HG03025 (cell line): Measurements from ENCODE around the gene KLF9.

Experiments used
- ATAC-seq: cut with Tn5 transposase; IDR thresholded peaks from one replicate; pipeline ENCODE4 v1.9.1; 2021; ENCODE audit warnings: mild to moderate bottlenecking, moderate library complexity; ENCODE audit not compliant: unreplicated experiment, low FRiP score

KLF9 gene

DNA sequence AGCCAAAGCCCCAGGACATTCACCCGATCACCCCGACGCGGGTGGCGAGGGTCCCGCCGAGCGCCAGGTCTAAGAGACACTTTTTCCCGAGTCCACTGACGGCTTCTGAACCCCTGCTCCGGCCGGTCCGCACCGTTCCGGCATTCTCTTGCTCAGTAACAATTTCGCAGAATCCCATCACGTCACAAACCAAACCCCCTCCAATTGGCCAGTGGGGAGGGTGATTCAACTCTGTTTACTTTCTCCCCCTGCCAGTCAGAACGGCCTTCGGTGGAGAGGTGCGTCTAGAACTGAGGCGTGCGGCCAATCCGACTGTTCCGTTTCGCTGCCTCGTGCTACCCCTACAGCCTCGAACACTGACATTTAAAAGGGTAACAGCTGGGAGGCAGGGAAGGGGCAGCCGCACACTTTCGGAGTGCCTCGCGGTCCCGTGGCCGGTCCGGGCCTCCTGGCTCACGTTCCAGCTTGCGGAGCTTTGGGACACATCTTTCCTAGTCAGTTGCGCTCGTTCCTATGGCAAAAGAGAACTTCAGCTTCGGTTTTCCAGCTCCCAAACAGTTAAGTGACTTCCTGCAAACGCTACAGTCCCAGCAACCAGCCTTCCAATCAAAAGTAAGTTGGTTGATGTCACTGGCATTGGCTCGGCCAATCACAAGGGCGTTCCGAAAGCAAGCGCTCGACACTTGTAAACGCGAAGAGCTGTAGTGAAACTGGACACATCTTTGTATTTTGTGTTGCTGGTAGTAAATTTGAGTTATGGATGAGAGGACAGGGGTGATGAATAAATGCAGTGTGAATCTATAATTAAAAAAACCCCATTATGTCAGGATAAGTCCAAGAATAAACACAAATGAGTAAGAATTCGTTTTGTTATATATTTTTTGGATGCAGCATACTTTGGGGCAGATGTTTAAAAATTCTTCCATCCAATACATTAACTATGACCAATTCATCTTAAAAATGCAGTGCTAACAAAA lies at the start of gene KLF9:
KLF9 (minus strand) TSS at position 859 of the 977 bp plus-strand sequence. CDS start 1,294 bp downstream, outside the sequence.
- ATAC-seq = peak; percentile 66

GRCh38 chr9:70463877-70464276 lies 49.4 kb upstream of the KLF9 start:
- ATAC-seq = no peak

DNA sequence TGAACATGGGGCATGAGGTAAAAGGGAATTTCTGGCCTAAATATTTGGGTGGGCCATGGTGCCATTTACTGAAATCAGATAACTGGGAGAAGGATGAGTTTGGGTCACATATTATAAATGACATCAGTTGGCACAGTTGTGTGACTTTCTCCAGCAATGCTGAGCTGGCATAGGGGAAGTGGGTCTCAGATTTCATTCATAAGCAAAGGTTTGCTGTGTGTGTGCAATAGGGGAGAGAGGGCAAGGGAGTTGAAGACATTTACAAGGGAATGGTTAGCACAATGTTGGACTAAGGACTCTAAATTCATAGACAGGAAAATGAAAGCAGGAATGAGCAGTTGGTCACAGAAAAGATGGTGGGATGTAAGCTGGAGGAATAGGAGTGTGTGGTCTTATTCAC lies 47.8 kb upstream of the KLF9 start:
- no peak for ATAC-seq

DNA sequence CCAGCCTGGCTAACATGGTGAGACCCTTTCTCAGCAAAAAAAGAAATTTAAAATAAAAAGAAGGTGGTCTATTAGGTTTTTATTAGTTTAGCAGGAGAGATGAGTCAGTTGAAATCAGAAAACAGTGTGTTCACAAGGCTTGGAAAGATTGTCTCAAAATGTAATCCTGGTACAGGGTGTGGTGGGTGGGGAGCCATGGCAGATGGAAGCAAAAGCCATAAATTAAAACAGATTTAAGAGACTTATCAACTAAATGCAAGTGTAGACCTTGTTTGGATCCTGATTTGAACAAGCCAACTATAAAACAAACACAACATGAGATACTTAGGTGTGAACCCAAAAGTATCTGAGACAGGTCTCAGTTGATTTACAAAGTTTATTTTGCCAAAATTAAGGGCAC lies 42.8 kb upstream of the KLF9 start:
- no peak for ATAC-seq

GRCh38 chr9:70455993-70456704 lies 41.7 kb upstream of the KLF9 start:
- ATAC-seq = no peak

GRCh38 chr9:70452365-70452764 lies 37.9 kb upstream of the KLF9 start:
- ATAC-seq = no peak

DNA sequence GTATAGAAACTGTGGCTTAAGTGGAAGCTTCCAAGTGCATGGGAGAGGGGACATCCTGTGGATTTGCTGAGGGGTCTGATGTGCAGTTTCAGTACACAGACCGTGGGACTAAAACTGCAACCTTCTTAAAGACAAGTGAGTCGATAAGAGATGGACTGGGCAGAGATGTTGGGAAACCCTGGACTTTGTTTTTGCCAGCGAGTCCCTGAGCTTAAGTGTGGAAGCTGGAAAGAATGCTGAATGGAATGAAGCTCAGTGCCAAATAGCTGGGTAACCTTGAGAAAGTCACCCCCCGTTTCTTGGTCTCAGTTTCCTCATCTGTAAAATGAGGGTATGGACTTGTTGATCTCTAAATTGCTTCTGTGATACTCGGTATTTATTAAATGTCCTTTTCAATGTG lies 37.3 kb upstream of the KLF9 start:
- no peak for ATAC-seq

DNA sequence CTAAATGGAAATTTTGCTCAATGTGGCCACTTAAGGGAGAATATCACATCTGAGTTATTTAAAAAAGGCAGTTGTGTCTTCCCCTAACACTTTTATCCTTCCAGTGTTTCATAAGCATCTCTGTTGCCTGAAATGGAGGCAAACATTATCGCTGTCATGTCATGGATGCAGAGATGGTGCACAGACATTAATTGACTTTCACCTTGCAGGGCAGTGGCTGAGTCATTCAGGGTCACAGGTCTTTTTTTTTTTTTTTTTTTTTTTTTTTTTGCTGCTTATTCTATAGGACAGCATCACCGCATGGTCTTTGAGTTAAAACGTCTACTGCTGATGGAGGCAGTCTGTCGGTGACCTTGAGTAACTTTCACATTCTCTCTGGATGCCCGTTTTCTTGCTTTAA lies 36.3 kb upstream of the KLF9 start:
- ATAC-seq = no peak

GRCh38 chr9:70449461-70449860 lies 35.0 kb upstream of the KLF9 start:
- no peak for ATAC-seq

- ATAC-seq = no peak
Observed at GRCh38 chr9:70448919-70449318, 34.5 kb upstream of the KLF9 start.

GRCh38 chr9:70444904-70445303 lies 30.4 kb upstream of the KLF9 start:
- ATAC-seq = no peak

- no peak for ATAC-seq
Observed at GRCh38 chr9:70442328-70442848, 27.9 kb upstream of the KLF9 start.

DNA sequence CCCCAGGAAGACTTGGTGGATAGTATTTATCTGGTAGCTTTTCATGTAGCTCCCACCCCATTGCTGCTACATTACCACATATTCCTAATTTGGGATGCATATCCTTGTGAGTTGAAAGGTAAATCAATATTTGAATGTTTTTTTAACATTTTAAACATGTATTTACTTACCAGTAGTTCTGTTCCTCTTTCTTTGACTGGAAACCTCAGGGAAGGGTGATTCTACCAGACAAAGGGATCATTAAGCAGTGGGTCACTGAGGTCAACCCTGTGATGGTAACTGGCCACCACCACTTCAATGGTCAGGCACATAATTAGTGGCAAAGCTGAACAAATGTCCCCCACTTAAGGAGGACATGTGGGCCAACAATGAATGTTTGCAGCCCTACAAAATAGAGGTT lies 27.2 kb upstream of the KLF9 start:
- no peak for ATAC-seq

DNA sequence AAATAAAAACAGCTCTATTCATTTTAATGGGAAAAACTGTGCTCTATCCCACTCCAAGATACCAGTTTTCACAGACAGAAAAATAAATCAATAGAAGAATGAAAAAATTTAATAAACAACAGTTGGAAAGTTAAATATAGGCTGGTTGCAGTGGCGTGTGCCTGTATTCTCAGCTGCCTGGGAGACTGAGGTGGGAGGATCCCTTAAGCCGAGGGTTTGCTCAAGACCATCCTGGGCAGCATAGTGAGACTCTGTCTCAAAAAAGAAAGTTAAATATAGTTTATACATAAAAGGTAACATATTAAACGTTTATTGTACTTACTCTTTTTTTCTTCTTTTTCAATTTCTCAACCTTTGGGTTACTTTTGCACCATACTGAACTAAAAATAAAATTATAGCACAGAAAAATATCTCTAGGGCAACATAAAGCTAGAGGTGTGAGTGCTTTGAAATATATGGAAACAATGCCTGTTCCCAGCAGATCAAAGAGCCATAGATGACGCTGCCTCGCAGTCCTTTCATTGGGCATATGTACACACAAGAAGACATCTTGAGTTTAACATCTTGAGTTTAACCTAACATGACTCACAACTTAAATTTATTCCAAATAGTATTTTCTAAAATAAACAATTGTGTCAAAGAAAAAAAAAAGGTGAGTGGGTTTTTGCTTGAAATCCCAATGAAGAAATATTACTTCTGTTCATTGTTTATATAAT lies 25.7 kb upstream of the KLF9 start:
- ATAC-seq = no peak

- ATAC-seq = no peak
Observed at GRCh38 chr9:70438341-70438928, 24.0 kb upstream of the KLF9 start.

DNA sequence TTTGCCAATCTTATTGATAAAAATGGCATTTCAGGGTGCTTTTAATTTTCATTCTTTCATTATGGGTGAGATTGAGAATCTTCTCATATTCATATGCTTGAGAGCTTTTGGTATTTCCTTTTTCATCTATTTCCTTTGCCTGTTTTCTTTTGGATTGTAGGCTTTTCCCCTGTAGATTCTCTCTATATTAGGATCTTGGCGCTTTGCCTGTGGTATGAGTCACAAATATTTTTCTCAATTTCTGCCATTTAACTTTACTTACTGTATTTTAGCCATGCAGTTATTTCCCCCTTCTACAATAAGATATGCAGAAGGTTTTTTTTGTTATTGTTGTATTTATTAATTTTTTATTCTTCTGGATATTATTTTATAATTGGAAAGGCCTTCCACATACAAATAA lies 21.5 kb upstream of the KLF9 start:
- no peak for ATAC-seq

- no peak for ATAC-seq
Observed at GRCh38 chr9:70429899-70430298, 15.4 kb upstream of the KLF9 start.

- no peak for ATAC-seq
Observed at GRCh38 chr9:70428781-70429180, 14.3 kb upstream of the KLF9 start.

GRCh38 chr9:70427161-70427945 lies 12.9 kb upstream of the KLF9 start:
- ATAC-seq = no peak

GRCh38 chr9:70425192-70425591 lies 10.7 kb upstream of the KLF9 start:
- ATAC-seq = no peak
